ENCODE measurements around the gene MTUS2. TPM values are rescaled to one million over a fixed set of nuclear protein-coding genes. Genes with fewer than 3 reads are reported as not detected.

The MTUS2 gene
- total RNA-seq, 4 donors from 2014 or later = 0.16 to 0.75 (median 0.24) TPM

- TF ChIP-seq EP300 (IDR thresholded peaks at IDR 0.05; ENCODE audit: low read depth) = no peak
- no peak for TF ChIP-seq CTCF (IDR thresholded peaks at IDR 0.05)
- no peak for TF ChIP-seq POLR2A (IDR thresholded peaks at IDR 0.05)
- no peak for TF ChIP-seq POLR2AphosphoS5 (IDR thresholded peaks at IDR 0.05)
- DNase-seq = no peak
- Histone ChIP-seq H3K4me3 (no peak overlapping the region), H3K36me3 (no peaks in the 10 kb centered on the region), H3K4me1 (peaks cover 0 to 14% (median 4%) of the 10 kb centered on the region in 4 donors), H3K9me3 (no peaks in the 10 kb centered on the region), H3K27me3 (no peaks in the 10 kb centered on the region), H3K27ac (no peak overlapping the region)
- in situ Hi-C loops (cut with MboI; ENCODE audit: low pct_ligation_motif_present in 1 of 4, low pct_unique_long_range_greater_than_20kb in 1 of 4, low sequenced_read_pairs in 3 of 4) = no loop called here
- intact Hi-C loops (cut with DNase I; ENCODE audit: low total_unique reads) = loop anchor here (5.0 kb wide), 1 partner anchor 890 kb away; no protein-coding TSS in a partner anchor
- WGBS, 2 donors (ENCODE audit: low coverage in 1 of 2) = 89 to 100% methylated on average over 1 to 8 of the region's 8 CpGs
Measured at GRCh38 chr13:29542381-29542780, 722.2 kb downstream of the MTUS2 start.

- TF ChIP-seq EP300 (IDR thresholded peaks at IDR 0.05; ENCODE audit: low read depth) = no peak
- H3K36me3 ChIP-seq = no peaks in the 10 kb centered on the region
- DNase-seq = no peak
- H3K4me1 ChIP-seq = peaks cover 0 to 12% (median 6%) of the 10 kb centered on the region in 4 donors
- intact Hi-C loops (cut with DNase I; ENCODE audit: low total_unique reads) = loop anchor here (5.0 kb wide), 1 partner anchor 891 kb away; no protein-coding TSS in a partner anchor
- WGBS, 2 donors (ENCODE audit: low coverage in 1 of 2) = 84 to 85% methylated on average over 13 to 16 of the region's 16 CpGs
- no peaks in the 10 kb centered on the region for H3K27me3 ChIP-seq
- no peaks in the 10 kb centered on the region for H3K9me3 ChIP-seq
- no peak overlapping the region for H3K4me3 ChIP-seq
- in situ Hi-C loops (cut with MboI; ENCODE audit: low pct_ligation_motif_present in 1 of 4, low pct_unique_long_range_greater_than_20kb in 1 of 4, low sequenced_read_pairs in 3 of 4) = no loop called here
- H3K27ac ChIP-seq = no peak overlapping the region
Measured at GRCh38 chr13:29543230-29544215, 723.4 kb downstream of the MTUS2 start.

GRCh38 chr13:29545988-29546387 lies 725.8 kb downstream of the MTUS2 start:
- Histone ChIP-seq H3K4me1 (peaks cover 0 to 18% (median 6%) of the 10 kb centered on the region in 4 donors), H3K9me3 (no peaks in the 10 kb centered on the region), H3K36me3 (no peaks in the 10 kb centered on the region), H3K27me3 (no peaks in the 10 kb centered on the region), H3K27ac (no peak overlapping the region), H3K4me3 (no peak overlapping the region)
- in situ Hi-C loops (cut with MboI; ENCODE audit: low pct_ligation_motif_present in 1 of 4, low pct_unique_long_range_greater_than_20kb in 1 of 4, low sequenced_read_pairs in 3 of 4) (no loop called here), intact Hi-C loops (cut with DNase I; ENCODE audit: low total_unique reads) (no loop called here)
- 93 to 100% methylated on average over 2 to 8 of the region's 8 CpGs for WGBS, 2 donors (ENCODE audit: low coverage in 1 of 2)
- no peak for DNase-seq
- TF ChIP-seq POLR2AphosphoS5 (IDR thresholded peaks at IDR 0.05) (no peak), CTCF (IDR thresholded peaks at IDR 0.05) (no peak), EP300 (IDR thresholded peaks at IDR 0.05; ENCODE audit: low read depth) (no peak), POLR2A (IDR thresholded peaks at IDR 0.05) (no peak)

- peaks cover 0 to 18% (median 6%) of the 10 kb centered on the region in 4 donors for H3K4me1 ChIP-seq
Measured at GRCh38 chr13:29546662-29547061, 726.5 kb downstream of the MTUS2 start.

More at GRCh38 chr13:29546662-29547061, 726.5 kb downstream of the MTUS2 start:
- Histone ChIP-seq H3K9me3 (no peaks in the 10 kb centered on the region), H3K27ac (no peak overlapping the region), H3K4me3 (no peak overlapping the region), H3K27me3 (no peaks in the 10 kb centered on the region), H3K36me3 (no peaks in the 10 kb centered on the region)
- no peak for DNase-seq
- TF ChIP-seq CTCF (IDR thresholded peaks at IDR 0.05) (no peak), EP300 (IDR thresholded peaks at IDR 0.05; ENCODE audit: low read depth) (no peak), POLR2AphosphoS5 (IDR thresholded peaks at IDR 0.05) (no peak), POLR2A (IDR thresholded peaks at IDR 0.05) (no peak)
- intact Hi-C loops (cut with DNase I; ENCODE audit: low total_unique reads) (no loop called here), in situ Hi-C loops (cut with MboI; ENCODE audit: low pct_ligation_motif_present in 1 of 4, low pct_unique_long_range_greater_than_20kb in 1 of 4, low sequenced_read_pairs in 3 of 4) (no loop called here)
- WGBS, 2 donors (ENCODE audit: low coverage in 1 of 2) = 93 to 96% methylated on average over 4 to 8 of the region's 8 CpGs
